HepG2 (cell line): Measurements from ENCODE around the gene STXBP5L. TPM values are rescaled to one million over a fixed set of nuclear protein-coding genes. Genes with fewer than 3 reads are reported as not detected.

Experiments
- ATAC-seq: fragments of 200-7000 bp; cut with Tn5 transposase; 3 replicates; pipeline ENCODE4 v1.9.1; 2020; ENCODE audit warnings: mild to moderate bottlenecking, moderate library complexity
- Bru-seq: library from RNA; stranded (reverse); fragments of 400-500 nt; gene quantifications from one replicate; lab custom pipeline; 2021; lab: Mats Ljungman, UMichigan
- BruChase-seq, 2 experiments: library from RNA; stranded (reverse); fragments of 400-500 nt; gene quantifications; one replicate each; lab custom pipeline; 2021; lab: Mats Ljungman, UMichigan
- BruUV-seq: library from RNA; stranded (reverse); fragments of 400-500 nt; replicated peaks from 2 replicates; lab custom pipeline; 2021; lab: Mats Ljungman, UMichigan
- CTCF ChIA-PET: fragments of 300-600 bp; formaldehyde crosslinking; extraction: SDS; loops from one replicate; lab custom pipeline; 2021; ENCODE audit warnings: low total read pairs, inconsistent platforms, low intra/inter-chr PET ratio; lab: Yijun Ruan, JAX
- POLR2A ChIA-PET: fragments of 350-600 bp; sonication (Branson Sonifier 250); formaldehyde crosslinking; loops from one replicate; lab custom pipeline; 2020; ENCODE audit warnings: antibody characterized with exemption, inconsistent platforms; lab: Yijun Ruan, JAX
- DNase-seq: peaks from one replicate; pipeline ENCODE4 v3.0.0-alpha.2; 2015; ENCODE audit warnings: low spot score
- FAIRE-seq: peaks from 3 replicates; lab custom pipeline; 2011; peaks lifted over from hg19 to GRCh38; lab: Jason Lieb, UNC
- H2AFZ ChIP-seq: one replicate; pipeline ENCODE4 v1.6.1; 2011; ENCODE audit warnings: low read length, inconsistent platforms
- H3K27ac ChIP-seq: fragments of 300-600 bp; 3 replicates; pipeline ENCODE4 v1.8.0; 2011; ENCODE audit warnings: mixed run types, mild to moderate bottlenecking, mixed read lengths, low read length, inconsistent platforms; ENCODE audit not compliant: insufficient read depth; ENCODE audit errors: extremely low read length
- H3K27me3 ChIP-seq, 2 experiments: fragments of 200-600 bp in 1 of 2; 2 replicates in 1 of 2; 3 replicates in 1 of 2; pipeline versions ENCODE4 v1.6.0 to v1.8.0; 2011; ENCODE audit warnings: low read length in 2 of 2, mild to moderate bottlenecking in 2 of 2, moderate library complexity in 2 of 2, inconsistent platforms in 1 of 2; ENCODE audit not compliant: insufficient read depth in 2 of 2, control insufficient read depth in 1 of 2
- H3K36me3 ChIP-seq, 2 experiments: fragments of 200-600 bp in 1 of 2; replicated peaks in 1 of 2; 2 replicates in 1 of 2; 3 replicates in 1 of 2; pipeline versions ENCODE4 v1.5.1 to v1.8.0; 2011; ENCODE audit warnings: low read length in 2 of 2, inconsistent platforms in 1 of 2; ENCODE audit not compliant: insufficient read depth in 2 of 2, control insufficient read depth in 1 of 2
- H3K4me1 ChIP-seq: 2 replicates; pipeline ENCODE4 v1.5.1; 2012; ENCODE audit warnings: low read length, inconsistent platforms; ENCODE audit not compliant: insufficient read depth
- H3K4me2 ChIP-seq: 2 replicates; pipeline ENCODE4 v1.6.0; 2011; ENCODE audit warnings: low read depth, low read length, inconsistent platforms
- H3K4me3 ChIP-seq, 3 experiments: fragments of 200-600 bp in 1 of 3; sonication (generic), shearing (Covaris generic) in 1 of 3; replicated peaks in 1 of 3; 2 replicates each; pipeline ENCODE4 v1.5.1; 2011 to 2016; ENCODE audit warnings: low read length in 3 of 3, inconsistent platforms in 2 of 3, low read depth in 2 of 3, mild to moderate bottlenecking in 2 of 3, control low read depth in 1 of 3, mixed read lengths in 1 of 3; ENCODE audit not compliant: insufficient read depth in 1 of 3
- H3K79me2 ChIP-seq: one replicate; pipeline ENCODE4 v1.6.1; 2011; ENCODE audit warnings: low read length, inconsistent platforms; ENCODE audit not compliant: insufficient read depth
- H3K9ac ChIP-seq: 2 replicates; pipeline ENCODE4 v1.6.0; 2011; ENCODE audit warnings: mild to moderate bottlenecking, low read depth, low read length, inconsistent platforms; ENCODE audit not compliant: insufficient read depth
- H3K9me3 ChIP-seq: 2 replicates; pipeline ENCODE4 v1.5.1; 2012; ENCODE audit warnings: mild to moderate bottlenecking, low read length
- H4K20me1 ChIP-seq: 2 replicates; pipeline ENCODE4 v1.6.0; 2011; ENCODE audit warnings: inconsistent platforms, mild to moderate bottlenecking, low read length, moderate library complexity; ENCODE audit not compliant: insufficient read depth
- ATAD3A ChIP-seq: sonication (generic); formaldehyde crosslinking; IDR thresholded peaks from 2 replicates; pipeline ENCODE4 v1.4.0; 2020; ENCODE audit warnings: missing genetic modification reagents
- CBX2 ChIP-seq, 2 experiments: fragments of 200-600 bp in 1 of 2; sonication (generic); formaldehyde crosslinking in 1 of 2; IDR thresholded peaks; 2 replicates each; pipeline versions ENCODE4 v1.7.0 to v1.8.1; 2018 to 2022; ENCODE audit warnings: low read depth in 2 of 2, low read length in 1 of 2, mild to moderate bottlenecking in 1 of 2, missing genetic modification reagents in 1 of 2
- DR1 ChIP-seq: sonication (generic); formaldehyde crosslinking; IDR thresholded peaks from 2 replicates; pipeline ENCODE4 v1.8.0; 2021; ENCODE audit warnings: mild to moderate bottlenecking, missing genetic modification reagents, inconsistent platforms
- EP300 ChIP-seq, 3 experiments: sonication (generic) in 1 of 3; formaldehyde crosslinking in 1 of 3; IDR thresholded peaks; 2 replicates each; pipeline versions ENCODE4 v1.5.1 to v1.6.1; 2011 to 2020; ENCODE audit warnings: low read depth in 2 of 3, low read length in 2 of 3, borderline replicate concordance in 1 of 3, improper control_type of control experiment in 1 of 3, mild to moderate bottlenecking in 1 of 3, missing genetic modification reagents in 1 of 3, moderate library complexity in 1 of 3
- FOXP1 ChIP-seq, 2 experiments: fragments of 450-650 bp in 1 of 2; IDR thresholded peaks; 2 replicates each; pipeline ENCODE4 v1.6.1; 2017 to 2018; ENCODE audit warnings: antibody characterized with exemption in 1 of 2
- HDAC2 ChIP-seq: sonication (generic); formaldehyde crosslinking; IDR thresholded peaks from 2 replicates; pipeline ENCODE4 v1.4.0; 2020; ENCODE audit warnings: missing genetic modification reagents
- JDP2 ChIP-seq: sonication (generic); formaldehyde crosslinking; IDR thresholded peaks from 2 replicates; pipeline ENCODE4 v1.8.1; 2022; ENCODE audit warnings: missing genetic modification reagents, borderline replicate concordance
- MAFK ChIP-seq, 2 experiments: IDR thresholded peaks in 1 of 2; conservative IDR thresholded peaks in 1 of 2; 2 replicates each; pipeline ENCODE4 v1.6.1; 2011; ENCODE audit warnings: improper control_type of control experiment in 2 of 2, low read length in 2 of 2
- MYC ChIP-seq: sonication (generic); formaldehyde crosslinking; IDR thresholded peaks from 2 replicates; pipeline ENCODE4 v1.9.0; 2021; ENCODE audit warnings: missing genetic modification reagents, borderline replicate concordance
- NR2F1 ChIP-seq, 2 experiments: fragments of 450-650 bp in 1 of 2; formaldehyde crosslinking in 1 of 2; IDR thresholded peaks; 2 replicates each; pipeline versions ENCODE4 v1.5.0 to v1.6.1; 2016 to 2020; ENCODE audit warnings: mild to moderate bottlenecking in 1 of 2, missing compliant biosample characterization in 1 of 2, missing genetic modification reagents in 1 of 2, moderate library complexity in 1 of 2
- RBFOX2 ChIP-seq: fragments of 200-400 bp; formaldehyde crosslinking; IDR thresholded peaks from 2 replicates; pipeline ENCODE4 v1.6.1; 2017; ENCODE audit warnings: low read depth, mild to moderate bottlenecking, low read length
- RFX1 ChIP-seq: fragments of 450-650 bp; IDR thresholded peaks from 2 replicates; pipeline ENCODE4 v1.6.1; 2017
- SMAD1 ChIP-seq: sonication (generic); formaldehyde crosslinking; IDR thresholded peaks from 2 replicates; pipeline ENCODE4 v1.4.0; 2020; ENCODE audit warnings: missing genetic modification reagents, low read depth, mild to moderate bottlenecking, borderline replicate concordance
- ZNF230 ChIP-seq: sonication (generic); formaldehyde crosslinking; IDR thresholded peaks from 2 replicates; pipeline ENCODE4 v1.4.0; 2020; ENCODE audit warnings: mild to moderate bottlenecking, missing genetic modification reagents
- ZNF253 ChIP-seq: sonication (generic); formaldehyde crosslinking; IDR thresholded peaks from 2 replicates; pipeline ENCODE4 v1.8.0; 2022; ENCODE audit warnings: mild to moderate bottlenecking, missing genetic modification reagents, borderline replicate concordance
- ZNF274 ChIP-seq: sonication (generic); formaldehyde crosslinking; IDR thresholded peaks from 2 replicates; pipeline ENCODE4 v1.5.1; 2020; ENCODE audit warnings: mild to moderate bottlenecking, missing genetic modification reagents
- ZNF557 ChIP-seq: sonication (generic); formaldehyde crosslinking; IDR thresholded peaks from 2 replicates; pipeline ENCODE4 v1.4.0; 2020; ENCODE audit warnings: missing genetic modification reagents
- ZNF563 ChIP-seq: sonication (generic); formaldehyde crosslinking; IDR thresholded peaks from 2 replicates; pipeline ENCODE4 v1.8.0; 2022; ENCODE audit warnings: mild to moderate bottlenecking, moderate library complexity, missing genetic modification reagents
- ZNF660 ChIP-seq: sonication (generic); formaldehyde crosslinking; IDR thresholded peaks from 2 replicates; pipeline ENCODE4 v1.5.1; 2020; ENCODE audit warnings: mild to moderate bottlenecking, low read depth, missing genetic modification reagents, borderline replicate concordance
- ZNF772 ChIP-seq: sonication (generic); formaldehyde crosslinking; IDR thresholded peaks from 2 replicates; pipeline ENCODE4 v1.5.0; 2020; ENCODE audit warnings: mild to moderate bottlenecking, missing genetic modification reagents
- WGBS: methylation state at CpG from one replicate; pipeline ENCODE4 v1.1.6; 2017; ENCODE audit warnings: low lambda C conversion rate; 5-methylcytosine and 5-hydroxymethylcytosine counted together
- in situ Hi-C: cut with HindIII; loops from 2 replicates; pipeline ENCODE4 v1.10.0; 2017; ENCODE audit warnings: low pct_unique_long_range_greater_than_20kb; ENCODE audit not compliant: extremely low pct_ligation_motif_present
- intact Hi-C: fragments of 100-400 bp; cut with micrococcal nuclease; formaldehyde crosslinking; loops from one replicate; pipeline ENCODE4 v1.10.0; 2022; ENCODE audit not compliant: unreplicated experiment
- long read RNA-seq, 2 experiments: library from RNA in 1 of 2; library from polyadenylated mRNA in 1 of 2; stranded (forward) in 1 of 2; unstranded in 1 of 2; transcript quantifications; one replicate each; pipeline ENCODE4 v2.0.0, GENCODE V29; 2019 to 2022
- polyA minus RNA-seq, 3 experiments: library from RNA; depleted of rRNA, polyadenylated mRNA; stranded (reverse); fragments of >200 nt; gene quantifications; 2 replicates each; pipeline ENCODE4 v1.2.3, GENCODE V29; 2011; ENCODE audit warnings: low replicate concordance in 1 of 3
- polyA plus RNA-seq, 8 experiments: library from polyadenylated mRNA; depleted of rRNA in 3 of 8; stranded (reverse) in 7 of 8; unstranded in 1 of 8; fragments of >200 nt; fragmentation: Illumina TruSeq in 4 of 8; extraction: Trizol in 4 of 8; gene quantifications; 2 replicates each; pipeline versions ENCODE4 v1.2.1 to v1.2.3, GENCODE V29; 2011 to 2016; ENCODE audit warnings: low read depth in 4 of 8, missing spikeins in 1 of 8, mixed read lengths in 1 of 8; ENCODE audit not compliant: insufficient read depth in 1 of 8
- total RNA-seq, 5 experiments: library from RNA; depleted of rRNA; stranded (reverse); fragments of >200 nt; fragmentation: Illumina TruSeq; extraction: Trizol; gene quantifications; 2 replicates each; pipeline ENCODE4 v1.2.3, GENCODE V29; 2016; ENCODE audit warnings: low read depth in 1 of 5

Gene STXBP5L
- total RNA-seq (2016; rRNA removed; fragmentation: Illumina TruSeq; extraction: Trizol) (not detected in 2 replicates), polyA plus RNA-seq (2011; rRNA removed) (not detected in 2 replicates), polyA minus RNA-seq (2011; rRNA and poly(A)+ RNA removed; ENCODE audit: low replicate concordance) (not detected in 2 replicates), Bru-seq, nascent RNA (percentile 6 among the genes with signal in this experiment), BruChase-seq, experiment 1, labeled RNA remaining after a 6-hour chase (percentile 2 among the genes with signal in this experiment), BruChase-seq, experiment 2, labeled RNA remaining after a 2-hour chase (percentile 6 among the genes with signal in this experiment)
- not detected in 2 replicates for total RNA-seq (2016; cell fraction: cytosol; rRNA removed; fragmentation: Illumina TruSeq; extraction: Trizol; ENCODE audit: low read depth)
- total RNA-seq (2016; cell fraction: insoluble cytoplasmic fraction; rRNA removed; fragmentation: Illumina TruSeq; extraction: Trizol): not detected in 2 replicates
- total RNA-seq (2016; cell fraction: membrane; rRNA removed; fragmentation: Illumina TruSeq; extraction: Trizol): not detected in 2 replicates
- total RNA-seq (2016; cell fraction: nucleus; rRNA removed; fragmentation: Illumina TruSeq; extraction: Trizol): not detected in 2 replicates
- not detected in 2 replicates for polyA plus RNA-seq (2011; cell fraction: cytosol; rRNA removed)
- not detected in 2 replicates for polyA plus RNA-seq (2011; cell fraction: nucleus; rRNA removed)
- not detected in 2 replicates for polyA plus RNA-seq (2012)
- polyA plus RNA-seq (2016; cell fraction: cytosol; fragmentation: Illumina TruSeq; extraction: Trizol; ENCODE audit: low read depth): not detected in 2 replicates
- polyA plus RNA-seq (2016; cell fraction: insoluble cytoplasmic fraction; fragmentation: Illumina TruSeq; extraction: Trizol; ENCODE audit: low read depth): not detected in 2 replicates
- not detected in 2 replicates for polyA plus RNA-seq (2016; cell fraction: membrane; fragmentation: Illumina TruSeq; extraction: Trizol; ENCODE audit: low read depth)
- not detected in 2 replicates for polyA plus RNA-seq (2016; cell fraction: nucleus; fragmentation: Illumina TruSeq; extraction: Trizol; ENCODE audit: insufficient read depth, low read depth)
- polyA minus RNA-seq (2011; cell fraction: cytosol; rRNA and poly(A)+ RNA removed): not detected in 2 replicates
- polyA minus RNA-seq (2011; cell fraction: nucleus; rRNA and poly(A)+ RNA removed): under 0.01 TPM in 1 of 2 replicates, not detected in the other
- long read RNA-seq, experiment 1: 0 reads
- long read RNA-seq, experiment 2: 0 reads

DNA sequence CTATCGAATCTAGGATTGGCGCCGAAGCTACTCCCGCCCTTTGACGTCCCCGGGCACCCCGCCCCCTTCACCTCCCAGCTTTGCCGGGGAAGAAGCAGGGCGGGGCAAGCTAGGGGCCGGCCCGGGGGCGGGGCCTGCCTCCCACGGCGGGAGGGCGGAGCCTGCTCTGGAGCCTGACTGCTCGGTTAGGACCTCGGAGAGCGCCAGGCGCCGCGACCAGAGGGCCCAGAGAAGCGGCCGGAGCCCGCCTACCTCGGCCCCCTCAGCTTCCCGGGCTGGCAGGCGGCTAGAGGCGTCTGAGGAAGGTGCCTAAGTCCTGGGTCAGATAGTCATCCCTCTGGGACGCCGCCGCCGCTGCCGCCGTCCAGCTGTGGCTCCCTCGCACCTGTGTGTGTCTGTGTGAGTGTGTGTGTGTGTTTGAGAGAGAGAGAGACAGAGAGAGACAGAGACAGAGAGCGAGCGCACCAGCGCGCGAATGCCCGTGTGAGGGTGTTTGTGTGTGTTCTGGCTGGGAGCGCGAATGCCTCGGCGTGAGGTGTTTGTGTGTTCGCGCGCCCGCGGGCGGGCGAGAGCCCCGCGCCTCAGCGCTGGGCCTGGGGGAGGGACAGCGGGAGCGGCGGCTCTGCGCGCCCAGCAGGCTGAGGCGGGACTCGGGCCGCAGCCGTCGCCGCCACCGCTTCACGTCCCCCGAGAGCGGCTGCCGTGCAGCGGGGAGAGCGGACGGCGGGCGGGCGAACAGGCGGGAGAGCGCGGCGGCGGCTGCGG lies at the start of gene STXBP5L:
STXBP5L (plus strand) TSS at position 176 of the 765 bp plus-strand sequence. CDS start 1,374 bp downstream, outside the sequence.
- H3K27ac ChIP-seq: no peak within 1 kb of the TSS
- H3K27me3 ChIP-seq: peaks cover 0 to 25% of the 10 kb centered on the region in 2 experiments; a peak in 4 of 5 replicates
- POLR2A ChIA-PET: no interaction called here
- no peak within 1 kb of the TSS for H3K9ac ChIP-seq
- H3K79me2 ChIP-seq: no peaks in the 10 kb centered on the region
- peak within 1 kb of the TSS; percentile 45 to 71 (median 46) for H3K4me3 ChIP-seq
- ATAC-seq (peak; percentile 99), FAIRE-seq (no peak), DNase-seq (peak; percentile 51)
- H3K4me2 ChIP-seq: peak within 1 kb of the TSS; percentile 86
- intact Hi-C loops (no loop called here), in situ Hi-C loops (no loop called here)
- H3K36me3 ChIP-seq: no peaks in the 10 kb centered on the region
- CTCF ChIA-PET: no interaction called here
- H4K20me1 ChIP-seq: no peaks in the 10 kb centered on the region
- no TSS peak for BruUV-seq
- no peaks in the 10 kb centered on the region for H3K9me3 ChIP-seq
- H2AFZ ChIP-seq: no peak within 1 kb of the TSS
- peaks cover 9% of the 10 kb centered on the region; the same call in 1 of the 2 replicates for H3K4me1 ChIP-seq
- 4% methylated on average over 42 of the region's 83 CpGs for WGBS
- TF ChIP-seq RFX1 (no peak), HDAC2 (peak; percentile 41; the same call in 1 of the 2 replicates), ZNF563 (CRISPR knock-in tag) (peak; percentile 67; the same call in 1 of the 2 replicates), JDP2 (CRISPR knock-in tag) (no peak), ATAD3A (CRISPR knock-in tag) (no peak), ZNF772 (CRISPR knock-in tag) (no peak), ZNF557 (no peak), EP300 (IDR thresholded peaks at IDR 0.05; ENCODE audit: low read depth in 2 of 2, low read length in 2 of 2) (no peak), EP300 (CRISPR knock-in tag; IDR thresholded peaks at IDR 0.05; ENCODE audit: borderline replicate concordance) (no peak), CBX2 (IDR thresholded peaks at IDR 0.05; ENCODE audit: low read depth, low read length) (no peak), CBX2 (CRISPR knock-in tag; IDR thresholded peaks at IDR 0.05; ENCODE audit: low read depth) (peak; percentile 76; the same call in 1 of the 2 replicates), MAFK (conservative IDR thresholded peaks at IDR 0.05 in 1 of 2, IDR thresholded peaks at IDR 0.05 in 1 of 2; ENCODE audit: low read length in 2 of 2) (no peak), SMAD1 (no peak), FOXP1 (IDR thresholded peaks at IDR 0.05) (no peak), FOXP1 (CRISPR knock-in tag; IDR thresholded peaks at IDR 0.05) (no peak), MYC (CRISPR knock-in tag) (no peak; the same call in 1 of the 2 replicates), ZNF274 (peak; percentile 63; the same call in 1 of the 2 replicates), NR2F1 (CRISPR knock-in tag; IDR thresholded peaks at IDR 0.05) (no peak), ZNF660 (CRISPR knock-in tag) (no peak), ZNF253 (CRISPR knock-in tag) (no peak), DR1 (CRISPR knock-in tag) (no peak), RBFOX2 (no peak), ZNF230 (CRISPR knock-in tag) (no peak)
